HepG2 (cell line): ENCODE data around the gene LRTM2. TPM values are rescaled to one million over a fixed set of nuclear protein-coding genes. Genes with fewer than 3 reads are reported as not detected.

ENCODE experiments used
- ATAC-seq: fragments of 200-7000 bp; cut with Tn5 transposase; 3 replicates; pipeline ENCODE4 v1.9.1; 2020; ENCODE audit warnings: mild to moderate bottlenecking, moderate library complexity
- BruUV-seq: library from RNA; stranded (reverse); fragments of 400-500 nt; replicated peaks from 2 replicates; lab custom pipeline; 2021; lab: Mats Ljungman, UMichigan
- CTCF ChIA-PET: fragments of 300-600 bp; formaldehyde crosslinking; extraction: SDS; loops from one replicate; lab custom pipeline; 2021; ENCODE audit warnings: low total read pairs, inconsistent platforms, low intra/inter-chr PET ratio; lab: Yijun Ruan, JAX
- POLR2A ChIA-PET: fragments of 350-600 bp; sonication (Branson Sonifier 250); formaldehyde crosslinking; loops from one replicate; lab custom pipeline; 2020; ENCODE audit warnings: antibody characterized with exemption, inconsistent platforms; lab: Yijun Ruan, JAX
- DNase-seq: peaks from one replicate; pipeline ENCODE4 v3.0.0-alpha.2; 2015; ENCODE audit warnings: low spot score
- FAIRE-seq: peaks from 3 replicates; lab custom pipeline; 2011; peaks lifted over from hg19 to GRCh38; lab: Jason Lieb, UNC
- H2AFZ ChIP-seq: one replicate; pipeline ENCODE4 v1.6.1; 2011; ENCODE audit warnings: low read length, inconsistent platforms
- H3K27ac ChIP-seq: fragments of 300-600 bp; 3 replicates; pipeline ENCODE4 v1.8.0; 2011; ENCODE audit warnings: mixed run types, mild to moderate bottlenecking, mixed read lengths, low read length, inconsistent platforms; ENCODE audit not compliant: insufficient read depth; ENCODE audit errors: extremely low read length
- H3K27me3 ChIP-seq, 2 experiments: fragments of 200-600 bp in 1 of 2; 2 replicates in 1 of 2; 3 replicates in 1 of 2; pipeline versions ENCODE4 v1.6.0 to v1.8.0; 2011; ENCODE audit warnings: low read length in 2 of 2, mild to moderate bottlenecking in 2 of 2, moderate library complexity in 2 of 2, inconsistent platforms in 1 of 2; ENCODE audit not compliant: insufficient read depth in 2 of 2, control insufficient read depth in 1 of 2
- H3K36me3 ChIP-seq, 2 experiments: fragments of 200-600 bp in 1 of 2; replicated peaks in 1 of 2; 2 replicates in 1 of 2; 3 replicates in 1 of 2; pipeline versions ENCODE4 v1.5.1 to v1.8.0; 2011; ENCODE audit warnings: low read length in 2 of 2, inconsistent platforms in 1 of 2; ENCODE audit not compliant: insufficient read depth in 2 of 2, control insufficient read depth in 1 of 2
- H3K4me1 ChIP-seq: 2 replicates; pipeline ENCODE4 v1.5.1; 2012; ENCODE audit warnings: low read length, inconsistent platforms; ENCODE audit not compliant: insufficient read depth
- H3K4me2 ChIP-seq: 2 replicates; pipeline ENCODE4 v1.6.0; 2011; ENCODE audit warnings: low read depth, low read length, inconsistent platforms
- H3K4me3 ChIP-seq, 3 experiments: fragments of 200-600 bp in 1 of 3; sonication (generic), shearing (Covaris generic) in 1 of 3; replicated peaks in 1 of 3; 2 replicates each; pipeline ENCODE4 v1.5.1; 2011 to 2016; ENCODE audit warnings: low read length in 3 of 3, inconsistent platforms in 2 of 3, low read depth in 2 of 3, mild to moderate bottlenecking in 2 of 3, control low read depth in 1 of 3, mixed read lengths in 1 of 3; ENCODE audit not compliant: insufficient read depth in 1 of 3
- H3K79me2 ChIP-seq: one replicate; pipeline ENCODE4 v1.6.1; 2011; ENCODE audit warnings: low read length, inconsistent platforms; ENCODE audit not compliant: insufficient read depth
- H3K9ac ChIP-seq: 2 replicates; pipeline ENCODE4 v1.6.0; 2011; ENCODE audit warnings: mild to moderate bottlenecking, low read depth, low read length, inconsistent platforms; ENCODE audit not compliant: insufficient read depth
- H3K9me3 ChIP-seq: 2 replicates; pipeline ENCODE4 v1.5.1; 2012; ENCODE audit warnings: mild to moderate bottlenecking, low read length
- H4K20me1 ChIP-seq: 2 replicates; pipeline ENCODE4 v1.6.0; 2011; ENCODE audit warnings: inconsistent platforms, mild to moderate bottlenecking, low read length, moderate library complexity; ENCODE audit not compliant: insufficient read depth
- DMAP1 ChIP-seq: IDR thresholded peaks from 2 replicates; pipeline ENCODE4 v1.6.1; 2016
- ELF4 ChIP-seq: sonication (generic); formaldehyde crosslinking; IDR thresholded peaks from 2 replicates; pipeline ENCODE4 v1.5.0; 2020; ENCODE audit warnings: missing genetic modification reagents, mild to moderate bottlenecking, moderate library complexity, borderline replicate concordance
- GLI4 ChIP-seq: sonication (generic); formaldehyde crosslinking; IDR thresholded peaks from 2 replicates; pipeline ENCODE4 v1.5.1; 2020; ENCODE audit warnings: missing genetic modification reagents, mild to moderate bottlenecking, moderate library complexity, borderline replicate concordance
- IKZF1 ChIP-seq: fragments of 450-650 bp; IDR thresholded peaks from 2 replicates; pipeline ENCODE4 v1.7.1; 2016
- KLF12 ChIP-seq: sonication (generic); formaldehyde crosslinking; IDR thresholded peaks from 2 replicates; pipeline ENCODE4 v1.4.0; 2020; ENCODE audit warnings: missing genetic modification reagents, borderline replicate concordance
- YY1 ChIP-seq: IDR thresholded peaks from 2 replicates; pipeline ENCODE4 v1.6.1; 2011; ENCODE audit warnings: low read length, low read depth, moderate library complexity, mild to moderate bottlenecking; ENCODE audit not compliant: insufficient read depth, insufficient replicate concordance
- ZNF142 ChIP-seq: sonication (generic); formaldehyde crosslinking; IDR thresholded peaks from 2 replicates; pipeline ENCODE4 v1.4.0; 2020; ENCODE audit warnings: missing genetic modification reagents
- ZNF891 ChIP-seq: sonication (generic); formaldehyde crosslinking; IDR thresholded peaks from 2 replicates; pipeline ENCODE4 v1.5.0; 2020; ENCODE audit warnings: mild to moderate bottlenecking, missing genetic modification reagents
- WGBS: methylation state at CpG from one replicate; pipeline ENCODE4 v1.1.6; 2017; ENCODE audit warnings: low lambda C conversion rate; 5-methylcytosine and 5-hydroxymethylcytosine counted together
- in situ Hi-C: cut with HindIII; loops from 2 replicates; pipeline ENCODE4 v1.10.0; 2017; ENCODE audit warnings: low pct_unique_long_range_greater_than_20kb; ENCODE audit not compliant: extremely low pct_ligation_motif_present
- intact Hi-C: fragments of 100-400 bp; cut with micrococcal nuclease; formaldehyde crosslinking; loops from one replicate; pipeline ENCODE4 v1.10.0; 2022; ENCODE audit not compliant: unreplicated experiment
- polyA plus RNA-seq, 8 experiments: library from polyadenylated mRNA; depleted of rRNA in 3 of 8; stranded (reverse) in 7 of 8; unstranded in 1 of 8; fragments of >200 nt; fragmentation: Illumina TruSeq in 4 of 8; extraction: Trizol in 4 of 8; gene quantifications; 2 replicates each; pipeline versions ENCODE4 v1.2.1 to v1.2.3, GENCODE V29; 2011 to 2016; ENCODE audit warnings: low read depth in 4 of 8, missing spikeins in 1 of 8, mixed read lengths in 1 of 8; ENCODE audit not compliant: insufficient read depth in 1 of 8
- total RNA-seq, 5 experiments: library from RNA; depleted of rRNA; stranded (reverse); fragments of >200 nt; fragmentation: Illumina TruSeq; extraction: Trizol; gene quantifications; 2 replicates each; pipeline ENCODE4 v1.2.3, GENCODE V29; 2016; ENCODE audit warnings: low read depth in 1 of 5

LRTM2 gene
- total and polyA plus RNA-seq, 2 of the 13 experiments (the other 11 are each of a cell fraction or from before 2014, with no cell fraction given) = 0.09 TPM; not detected in 1

- H3K9ac ChIP-seq = no peak overlapping the region
- POLR2A ChIA-PET = no interaction called here
- H2AFZ ChIP-seq = no peak overlapping the region
- in situ Hi-C loops (no loop called here), intact Hi-C loops (no loop called here)
- H3K4me1 ChIP-seq = peaks cover 37% of the 10 kb centered on the region
- no peaks in the 10 kb centered on the region for H3K36me3 ChIP-seq
- H3K27ac ChIP-seq = no peak overlapping the region
- CTCF ChIA-PET = no interaction called here
- TF ChIP-seq ELF4 (CRISPR knock-in tag) (no peak), KLF12 (no peak), DMAP1 (CRISPR knock-in tag) (no peak), ZNF142 (no peak), GLI4 (CRISPR knock-in tag) (no peak), ZNF891 (no peak), IKZF1 (no peak), YY1 (no peak)
- H3K4me3 ChIP-seq = no peak overlapping the region
- H3K27me3 ChIP-seq = peaks cover 10 to 39% of the 10 kb centered on the region in 2 experiments; a peak in 4 of 5 replicates
- 59% methylated on average over 11 of the region's 38 CpGs for WGBS
- no peak overlapping the region for H3K4me2 ChIP-seq
- DNase-seq (no peak), ATAC-seq (no peak), FAIRE-seq (no peak)
- BruUV-seq = no TSS peak
- no peaks in the 10 kb centered on the region for H3K9me3 ChIP-seq
- H3K79me2 ChIP-seq = no peaks in the 10 kb centered on the region
- H4K20me1 ChIP-seq = no peaks in the 10 kb centered on the region
These were observed 7.8 kb downstream of the LRTM2 start for GRCh38 chr12:1827826-1828805.
